NCI-H2227 (cell line): ENCODE data around the gene SERPINA6.
A peak's percentile ranks its signal among the peaks of the same experiment; 100 is the strongest.
"Not testable (repeated sequence)": the region's sequence is repeated elsewhere in the genome, so short reads cannot be mapped to it uniquely, and the experiment has no call there.

Experiments
- DNase-seq: peaks from one replicate; lab custom pipeline; 2025; ENCODE audit not compliant: unreplicated experiment; lab: John Stamatoyannopoulos, UW

The SERPINA6 gene

GRCh38 chr14:94322648-94323570 lies at the start of gene SERPINA6:
SERPINA6 (minus strand) TSS chr14:94323336; CDS start chr14:94314648, 8,688 bp downstream.
- DNase-seq: peak; percentile 7

- no peak for DNase-seq
These were observed 49.0 kb upstream of the SERPINA6 start for GRCh38 chr14:94372021-94372605.

GRCh38 chr14:94370524-94370910 lies 47.4 kb upstream of the SERPINA6 start:
- DNase-seq: no peak

GRCh38 chr14:94369766-94370523 lies 46.8 kb upstream of the SERPINA6 start:
- DNase-seq: not testable (repeated sequence)

- DNase-seq: no peak
These were observed 45.8 kb upstream of the SERPINA6 start for GRCh38 chr14:94368956-94369355.

- DNase-seq: no peak
These were observed 45.1 kb upstream of the SERPINA6 start for GRCh38 chr14:94368243-94368590.

GRCh38 chr14:94367347-94368242 lies 44.5 kb upstream of the SERPINA6 start:
- no peak for DNase-seq

GRCh38 chr14:94366146-94366915 lies 43.2 kb upstream of the SERPINA6 start, which contains the start of gene SERPINA2:
SERPINA2 (minus strand) TSS chr14:94366698.
- no peak for DNase-seq

- no peak for DNase-seq
These were observed 42.5 kb upstream of the SERPINA6 start for GRCh38 chr14:94365624-94366023.

GRCh38 chr14:94364964-94365363 lies 41.8 kb upstream of the SERPINA6 start:
- DNase-seq: no peak

GRCh38 chr14:94364037-94364436 lies 40.9 kb upstream of the SERPINA6 start:
- DNase-seq: no peak

- DNase-seq: no peak
These were observed 40.1 kb upstream of the SERPINA6 start for GRCh38 chr14:94363151-94363624.

- DNase-seq: no peak
These were observed 39.5 kb upstream of the SERPINA6 start for GRCh38 chr14:94362614-94363133.

GRCh38 chr14:94361682-94362081 lies 38.5 kb upstream of the SERPINA6 start:
- DNase-seq: no peak

GRCh38 chr14:94360945-94361565 lies 37.9 kb upstream of the SERPINA6 start:
- no peak for DNase-seq

- no peak for DNase-seq
These were observed 34.0 kb upstream of the SERPINA6 start for GRCh38 chr14:94357166-94357565.

- DNase-seq: no peak
These were observed 33.4 kb upstream of the SERPINA6 start for GRCh38 chr14:94356379-94357056.

- DNase-seq: no peak
These were observed 32.2 kb upstream of the SERPINA6 start for GRCh38 chr14:94355191-94355794.
